NCI-H1105 treated with DMSO at 0.1 percent for 48 hours (cell line): ENCODE measurements around the gene SMTNL2.
"Not testable (repeated sequence)": the region's sequence is repeated elsewhere in the genome, so short reads cannot be mapped to it uniquely, and the experiment has no call there.

Source experiments
- DNase-seq: peaks from one replicate; lab custom pipeline; 2025; lab: John Stamatoyannopoulos, UW

Gene SMTNL2

DNA sequence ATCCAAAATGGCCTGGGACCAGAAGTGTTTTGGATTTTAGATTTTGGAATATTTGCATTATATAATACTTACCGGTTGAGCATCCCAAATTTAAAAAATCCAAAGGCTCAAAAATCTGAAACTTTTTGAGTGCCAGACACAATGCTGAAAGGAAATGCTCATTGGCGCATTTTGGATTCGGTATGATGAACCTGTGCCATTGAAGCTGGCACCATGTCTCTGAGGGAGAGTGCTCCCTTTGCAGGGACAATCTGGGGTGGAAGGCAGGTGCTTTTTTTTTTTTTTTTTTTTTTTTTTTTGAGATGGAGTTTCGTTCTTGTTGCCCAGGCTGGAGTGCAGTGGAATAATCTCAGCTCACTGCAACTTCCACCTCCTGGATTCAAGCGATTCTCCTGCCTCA lies 17.7 kb downstream of the SMTNL2 start:
- DNase-seq, result no peak

- peak; percentile 80 for DNase-seq
These were observed 19.8 kb downstream of the SMTNL2 start for GRCh38 chr17:4604111-4604644.

DNA sequence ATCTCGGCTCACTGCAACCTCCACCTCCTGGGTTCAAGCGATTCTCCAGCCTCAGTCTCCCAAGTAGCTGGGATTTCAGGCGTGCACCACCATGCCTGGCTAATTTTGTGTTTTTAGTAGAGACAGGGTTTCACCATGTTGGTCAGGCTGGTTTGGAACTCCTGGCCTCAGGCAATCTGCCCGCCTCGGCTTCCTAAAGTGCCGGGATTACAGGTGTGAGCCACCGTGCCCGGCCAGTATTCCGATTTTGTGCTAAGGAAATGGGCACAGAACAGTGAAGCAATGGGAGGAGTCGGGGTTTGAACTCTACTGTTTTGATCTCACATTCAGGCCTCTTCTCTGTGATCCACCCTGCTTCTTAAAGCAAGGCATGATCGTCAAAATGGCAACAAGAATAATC lies 20.4 kb downstream of the SMTNL2 start:
- not testable (repeated sequence) for DNase-seq

DNA sequence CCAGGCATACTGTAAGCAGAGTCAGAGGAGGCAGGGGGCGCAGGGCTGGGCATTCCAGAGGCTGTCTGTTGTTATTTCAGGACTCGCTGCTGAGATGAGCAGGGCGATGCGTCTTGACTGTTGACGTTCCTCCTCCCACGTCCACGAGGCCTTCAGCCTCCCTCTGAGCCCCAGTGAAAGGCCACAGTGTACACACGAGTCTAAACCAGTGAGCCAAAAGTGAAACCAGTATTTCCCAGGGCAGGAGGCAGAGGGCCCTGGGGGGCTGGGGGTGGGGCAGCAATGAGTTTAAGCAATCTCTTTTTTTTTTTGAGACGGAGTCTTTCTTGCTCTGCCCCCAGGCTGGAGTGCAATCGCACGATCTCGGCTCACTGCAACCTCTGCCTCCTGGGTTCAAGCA lies 21.5 kb downstream of the SMTNL2 start:
- DNase-seq, result no peak

- DNase-seq, result no peak
These were observed 23.0 kb downstream of the SMTNL2 start for GRCh38 chr17:4607261-4607741.

GRCh38 chr17:4607773-4608187 lies 23.5 kb downstream of the SMTNL2 start:
- no peak for DNase-seq

DNA sequence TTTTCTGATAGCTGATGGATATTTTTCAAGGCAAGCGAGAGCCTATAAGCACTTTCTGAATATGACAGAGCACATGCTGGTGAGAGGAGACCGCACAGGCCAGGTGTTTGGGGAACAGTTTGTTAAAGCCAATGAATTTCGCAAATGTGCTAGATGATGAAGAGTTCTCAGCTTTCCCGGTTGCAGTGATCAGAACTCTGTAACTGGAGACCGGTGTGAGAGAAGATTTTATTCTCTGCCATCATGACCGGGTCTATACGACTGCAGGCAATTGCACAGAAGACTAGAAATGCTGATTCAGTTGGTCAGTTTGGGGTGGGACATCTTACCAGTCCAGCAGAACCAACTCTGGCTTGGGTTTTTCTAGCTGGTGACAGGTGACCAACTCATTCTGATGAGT lies 25.4 kb downstream of the SMTNL2 start:
- no peak for DNase-seq

- DNase-seq, result no peak
These were observed 25.8 kb downstream of the SMTNL2 start for GRCh38 chr17:4610162-4610561.

DNA sequence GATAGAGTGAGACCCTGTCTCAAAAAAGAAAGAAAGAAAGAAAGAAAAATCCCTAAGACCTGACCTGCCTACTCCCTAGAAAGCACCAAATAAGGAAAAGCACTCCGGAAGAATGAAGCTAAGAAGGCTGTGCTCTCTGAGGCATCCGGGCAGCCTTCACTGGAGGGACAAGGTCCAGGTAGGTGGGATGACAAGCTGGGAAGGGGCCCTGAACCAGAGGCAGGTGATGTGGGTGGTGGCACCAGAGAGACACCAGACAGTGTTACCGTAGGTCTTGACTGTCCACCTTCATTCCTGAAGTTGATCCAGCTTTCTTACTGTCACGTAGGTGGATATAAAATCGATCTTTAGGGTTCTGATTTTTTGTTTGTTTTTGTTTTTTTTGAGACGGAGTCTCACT lies 26.3 kb downstream of the SMTNL2 start:
- DNase-seq, result no peak

GRCh38 chr17:4616476-4616875 lies 32.1 kb downstream of the SMTNL2 start:
- no peak for DNase-seq

DNA sequence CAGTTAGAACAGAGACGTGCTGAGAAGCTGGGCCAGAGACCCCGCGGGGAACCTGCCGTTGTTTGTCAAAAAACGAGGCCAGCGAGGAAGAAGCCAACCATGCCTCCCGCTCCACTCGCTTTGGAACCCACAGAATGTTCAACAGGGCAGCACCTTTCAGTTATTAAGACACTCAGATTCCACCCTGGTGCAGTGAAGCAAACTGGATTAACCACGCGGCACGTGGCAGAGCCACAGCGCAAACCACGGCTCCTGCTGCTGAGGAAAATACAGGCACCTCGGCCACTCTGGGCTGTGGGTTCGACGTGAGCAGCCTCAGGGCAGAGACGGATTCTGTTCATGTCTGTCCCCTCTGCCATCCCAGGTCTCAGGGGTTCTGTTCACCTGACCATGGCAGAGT lies 32.8 kb downstream of the SMTNL2 start:
- no peak for DNase-seq

GRCh38 chr17:4617590-4618351 lies 33.4 kb downstream of the SMTNL2 start:
- no peak for DNase-seq

DNA sequence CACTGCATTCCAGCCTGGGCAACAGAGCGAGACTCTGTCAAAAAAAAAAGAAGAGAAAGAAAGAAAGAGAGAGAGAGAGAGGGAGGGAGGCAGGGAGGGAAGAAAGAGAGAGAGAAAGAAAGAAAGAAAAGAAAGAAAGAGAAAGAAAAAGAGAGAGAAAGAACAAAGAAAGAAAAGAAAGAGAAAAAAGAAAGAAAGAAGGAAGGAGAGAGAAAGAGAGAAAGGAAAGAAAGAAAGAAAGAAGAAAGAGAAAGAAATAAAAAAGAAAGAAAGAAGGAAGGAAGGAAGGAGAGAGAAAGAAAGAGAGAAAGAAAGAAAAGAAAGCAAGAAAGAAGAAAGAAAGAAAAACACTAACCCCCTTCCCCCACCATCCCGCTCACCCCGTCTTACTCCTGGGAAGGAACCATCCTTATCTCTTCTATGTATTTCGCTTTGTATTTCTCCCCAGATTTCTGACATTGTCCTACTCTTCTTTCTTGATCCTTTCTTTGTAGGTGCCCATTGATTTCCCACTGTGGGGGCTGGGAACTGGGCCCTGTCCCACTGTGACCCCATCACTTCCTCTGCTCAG lies 36.3 kb downstream of the SMTNL2 start:
- DNase-seq, result no peak

DNA sequence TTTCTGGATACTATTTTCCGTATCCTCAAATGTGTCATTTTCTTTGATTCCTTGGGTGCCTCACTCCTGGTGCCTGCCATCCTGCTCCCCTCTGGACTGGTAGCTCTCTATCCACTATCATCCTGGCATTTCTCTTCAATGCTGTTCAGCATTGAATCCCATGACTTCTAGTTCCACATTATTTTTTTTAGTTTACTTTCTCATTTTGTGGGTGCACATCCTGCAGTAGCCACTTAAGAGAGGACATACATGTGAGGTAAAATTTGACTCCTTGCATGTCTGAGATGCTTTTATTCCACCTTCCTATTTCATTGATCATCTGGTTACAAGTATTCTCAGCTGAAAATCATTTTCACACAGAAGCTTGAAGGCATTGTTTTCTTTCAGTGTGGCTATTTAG lies 38.0 kb downstream of the SMTNL2 start:
- DNase-seq, result no peak

DNA sequence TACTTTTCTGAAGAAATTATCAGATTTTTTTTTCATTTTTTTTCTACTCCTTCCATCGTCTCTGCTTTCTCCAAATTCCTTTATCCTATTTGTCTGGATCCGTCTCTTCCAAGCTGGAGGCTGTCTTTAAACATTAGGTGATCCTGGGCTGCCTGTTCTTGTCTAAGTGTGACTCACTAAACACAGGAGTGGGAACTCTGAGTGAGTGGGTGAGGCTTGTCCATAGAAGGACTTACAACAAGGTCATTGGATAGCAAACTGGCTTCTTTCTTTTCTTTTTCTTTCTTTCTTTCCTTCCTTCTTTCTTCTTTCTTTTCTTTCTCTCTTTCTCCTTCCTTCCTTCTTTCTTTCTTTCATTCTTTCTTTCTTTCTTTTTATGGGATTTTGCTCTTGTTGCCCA lies 38.9 kb downstream of the SMTNL2 start:
- DNase-seq, result no peak

DNA sequence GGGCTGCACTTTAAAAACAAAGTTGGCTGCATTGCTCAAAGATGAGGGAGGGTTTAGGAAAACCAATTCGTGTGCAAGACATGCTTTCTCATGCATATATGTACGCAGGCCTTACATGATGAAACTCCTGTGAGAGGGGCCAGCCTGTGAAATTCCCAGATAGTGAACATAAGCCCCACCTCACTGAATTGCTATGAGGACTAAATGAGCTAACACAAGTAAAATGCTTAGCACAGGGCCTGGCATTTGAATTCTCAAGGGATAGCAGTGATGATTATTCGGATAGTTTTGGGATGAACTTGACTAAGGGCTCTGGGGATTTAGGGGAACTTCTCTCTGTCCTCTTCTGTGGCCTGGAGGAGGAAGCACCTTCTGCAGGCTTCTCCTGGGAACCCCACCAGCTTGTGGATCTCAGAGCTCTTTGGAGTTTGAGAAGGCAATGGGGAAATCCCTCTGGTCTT lies 40.2 kb downstream of the SMTNL2 start:
- not testable (repeated sequence) for DNase-seq

DNA sequence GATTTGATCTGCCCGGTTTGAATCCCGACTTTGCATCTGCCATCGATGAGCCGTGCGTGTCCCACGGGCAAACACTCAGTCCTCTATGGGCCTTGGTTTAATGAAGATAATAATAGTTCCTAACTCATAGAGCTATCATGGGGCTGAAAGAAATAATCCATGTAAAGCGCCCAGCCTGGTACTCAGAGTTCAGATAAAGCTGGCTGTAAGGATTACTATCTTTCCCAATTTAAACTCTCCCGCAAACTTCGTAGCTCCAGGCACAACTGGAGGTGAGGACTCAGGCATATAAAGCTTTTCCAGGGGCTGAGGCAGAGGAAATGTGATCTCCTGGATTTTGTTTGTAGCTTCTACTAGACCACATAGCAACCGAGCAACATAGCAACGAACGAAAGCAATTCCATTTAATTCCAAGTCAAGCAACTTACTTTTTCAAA lies 40.9 kb downstream of the SMTNL2 start:
- no peak for DNase-seq

GRCh38 chr17:4626734-4627256 lies 42.5 kb downstream of the SMTNL2 start:
- no peak for DNase-seq

GRCh38 chr17:4631431-4631830 lies 47.1 kb downstream of the SMTNL2 start:
- no peak for DNase-seq

GRCh38 chr17:4631836-4632580 lies 47.7 kb downstream of the SMTNL2 start:
- no peak for DNase-seq

GRCh38 chr17:4632581-4632920 lies 48.2 kb downstream of the SMTNL2 start:
- no peak for DNase-seq

DNA sequence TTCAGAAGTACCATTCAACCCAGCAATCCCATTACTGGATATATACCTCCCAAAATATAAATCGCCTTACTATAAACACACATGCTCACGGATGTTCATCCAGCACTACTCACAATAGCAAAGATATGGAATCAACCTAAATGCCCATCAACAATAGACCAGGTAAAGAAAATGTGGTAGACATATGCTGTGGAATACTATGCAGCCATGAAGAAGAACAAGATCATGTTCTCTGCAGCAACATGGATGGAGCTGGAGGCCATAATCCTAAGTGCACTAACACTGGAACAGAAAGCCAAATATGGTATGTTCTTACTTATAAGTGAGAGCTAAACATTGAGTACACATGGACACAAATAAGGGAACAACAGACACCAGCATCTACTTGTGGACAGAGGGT lies 49.3 kb downstream of the SMTNL2 start:
- no peak for DNase-seq

GRCh38 chr17:4634976-4635375 lies 50.6 kb downstream of the SMTNL2 start:
- no peak for DNase-seq
